HG03196 (cell line): ENCODE measurements around the gene ACVR1.
"Not testable (repeated sequence)": the region's sequence is repeated elsewhere in the genome, so short reads cannot be mapped to it uniquely, and the experiment has no call there.

Experiments used
- ATAC-seq: cut with Tn5 transposase; IDR thresholded peaks from one replicate; pipeline ENCODE4 v1.9.1; 2021; ENCODE audit not compliant: unreplicated experiment

The ACVR1 gene

DNA sequence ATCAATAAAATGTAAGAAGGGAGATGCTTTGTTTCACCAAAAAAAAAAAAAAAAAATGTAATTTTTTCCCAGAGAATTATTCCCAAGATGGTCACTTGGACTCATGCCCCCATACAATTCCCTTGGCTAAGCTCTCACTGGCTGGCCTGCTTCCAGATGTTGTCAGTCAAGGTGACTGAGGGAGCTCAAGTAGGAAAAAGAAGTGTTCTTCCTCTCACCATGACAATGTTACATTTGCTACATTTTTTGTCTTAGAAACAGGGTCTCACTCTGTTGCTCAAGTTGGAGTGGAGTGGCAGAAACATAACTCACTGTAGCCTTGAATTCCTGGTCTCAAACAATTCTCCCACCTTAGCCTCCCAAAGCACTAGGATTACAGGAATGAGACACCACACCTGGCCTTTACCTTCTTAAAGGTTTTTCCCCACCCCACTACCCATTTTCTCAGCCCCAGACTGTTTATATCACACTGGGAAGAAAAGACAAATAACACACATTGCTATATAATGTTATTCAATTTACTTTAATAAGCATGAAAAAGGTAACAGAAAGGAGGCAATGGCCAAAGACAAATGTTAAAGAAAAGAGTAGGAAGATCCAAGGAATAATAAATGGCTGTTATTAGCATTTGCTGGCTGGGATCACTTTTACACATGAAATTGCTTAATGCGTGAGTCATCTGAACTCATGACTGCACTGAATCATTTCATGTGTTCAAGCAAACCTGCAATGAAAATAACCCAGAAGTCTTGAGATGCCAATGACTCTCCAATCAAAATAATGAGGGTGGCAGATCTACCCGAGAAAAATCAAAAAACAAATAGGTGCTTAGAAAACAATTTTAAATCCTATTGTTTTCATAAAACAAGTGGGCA, 45.2 kb downstream of the ACVR1 start:
- no peak for ATAC-seq

GRCh38 chr2:157830266-157830665, 45.9 kb downstream of the ACVR1 start:
- ATAC-seq: no peak

GRCh38 chr2:157827377-157827776, 48.8 kb downstream of the ACVR1 start:
- ATAC-seq: no peak

DNA sequence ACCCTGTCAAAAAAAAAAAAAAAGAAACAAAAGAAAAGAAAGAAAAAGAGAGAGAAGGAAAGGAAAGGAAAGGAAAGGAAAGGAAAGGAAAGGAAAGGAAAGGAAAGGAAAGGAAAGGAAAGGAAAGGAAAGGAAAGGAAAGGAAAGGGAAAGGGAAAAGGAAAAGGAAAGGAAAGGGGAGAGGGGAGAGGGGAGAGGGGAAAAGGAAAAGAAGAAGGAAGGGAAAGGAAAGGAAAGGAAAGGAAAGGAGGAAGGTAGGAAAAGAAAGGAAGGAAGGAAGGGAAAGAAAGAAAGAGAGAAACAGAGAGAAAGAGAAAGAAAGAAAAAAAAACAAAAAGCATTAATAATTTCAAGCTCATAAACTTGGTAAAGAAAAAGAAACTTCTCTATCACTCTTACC, 49.5 kb downstream of the ACVR1 start:
- ATAC-seq: not testable (repeated sequence)

- no peak for ATAC-seq
Observed at GRCh38 chr2:157825885-157826284, 50.2 kb downstream of the ACVR1 start.

GRCh38 chr2:157822993-157823392, 53.1 kb downstream of the ACVR1 start:
- no peak for ATAC-seq

DNA sequence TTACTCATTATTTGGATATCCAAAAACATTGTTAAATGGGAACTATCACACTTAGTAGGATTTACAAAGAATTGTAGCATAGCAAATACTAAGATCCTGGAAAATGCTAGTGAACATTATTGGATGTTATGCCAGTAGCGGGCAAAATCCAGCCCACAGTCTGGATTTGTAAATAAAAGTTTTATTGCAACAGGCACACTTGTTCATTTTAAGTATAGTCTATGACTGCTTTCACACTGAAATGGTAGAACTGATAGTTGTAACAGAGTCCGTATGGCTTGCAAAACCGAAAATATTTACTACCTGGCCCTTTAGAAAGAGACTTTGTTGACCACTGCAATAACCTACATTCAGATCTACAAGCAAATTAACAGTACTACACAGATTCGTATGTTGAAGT, 53.6 kb downstream of the ACVR1 start:
- ATAC-seq: no peak

DNA sequence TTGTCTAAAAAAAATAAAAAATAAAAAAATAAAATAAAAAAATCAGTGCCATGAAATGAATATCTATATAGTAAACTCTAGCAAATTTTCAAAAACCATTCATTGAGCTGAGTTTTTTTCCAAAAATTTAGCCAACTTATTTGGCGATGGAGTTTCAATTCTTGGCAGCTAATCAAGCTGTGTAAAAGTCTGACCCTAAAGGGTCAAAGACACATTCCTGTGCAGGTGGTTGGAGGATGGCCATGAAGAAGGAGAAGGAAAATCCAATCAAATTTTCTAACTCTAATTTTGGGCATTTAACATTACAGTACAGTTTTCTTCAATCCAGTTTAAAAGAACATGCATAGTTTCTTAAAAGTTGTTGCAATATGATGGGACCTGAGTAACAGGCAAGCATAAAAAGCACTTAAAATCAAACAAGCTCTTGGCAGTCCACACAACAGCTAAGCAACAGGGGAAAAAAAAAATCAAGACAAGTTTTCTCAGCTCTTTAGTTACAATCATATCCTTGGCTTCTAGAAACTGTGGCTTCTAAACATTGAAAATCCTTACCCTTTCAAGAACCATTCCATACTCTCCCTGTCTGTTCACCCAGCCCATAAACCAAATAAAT, 54.5 kb downstream of the ACVR1 start:
- no peak for ATAC-seq

DNA sequence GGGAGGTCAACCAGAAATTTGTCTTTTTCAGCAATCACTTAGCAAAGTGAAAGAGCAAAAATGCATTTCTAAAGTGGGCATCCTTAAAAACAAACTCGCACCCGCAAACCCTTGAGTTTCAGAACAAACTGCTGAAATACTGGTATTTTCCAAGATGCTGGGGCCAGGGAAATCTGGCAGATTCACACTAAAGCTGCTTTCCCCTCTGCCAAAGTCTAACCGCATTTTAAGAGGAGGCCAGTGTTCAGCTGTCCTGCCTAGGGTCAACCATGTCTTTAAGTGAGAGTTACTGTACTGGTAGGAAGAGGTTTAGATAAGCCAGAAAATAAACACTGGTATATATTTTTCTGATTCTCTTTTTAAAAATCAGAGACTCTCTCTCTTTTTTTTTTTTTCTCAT, 55.9 kb downstream of the ACVR1 start:
- ATAC-seq: no peak

DNA sequence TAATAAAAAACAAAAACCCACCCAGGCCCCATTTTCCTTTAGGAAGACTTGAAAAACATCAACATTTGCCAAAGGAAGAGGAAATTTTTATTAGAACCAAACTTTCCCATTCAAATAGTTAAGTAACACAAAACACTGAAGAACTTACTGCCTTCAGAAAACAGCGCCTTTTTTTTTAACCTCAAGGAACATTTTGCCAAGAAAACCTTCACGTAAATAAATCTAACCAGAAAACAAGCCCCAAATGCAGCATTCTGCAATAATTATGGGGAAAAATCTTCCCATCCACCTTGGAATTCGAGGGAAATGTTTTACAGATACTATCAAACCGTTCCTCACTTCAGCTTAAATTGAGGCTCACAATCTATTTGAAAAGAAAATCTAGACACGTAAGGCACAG, 56.4 kb downstream of the ACVR1 start:
- no peak for ATAC-seq

- ATAC-seq: no peak
Observed at GRCh38 chr2:157818227-157818626, 57.9 kb downstream of the ACVR1 start.

- ATAC-seq: no peak
Observed at GRCh38 chr2:157815421-157815820, 60.7 kb downstream of the ACVR1 start.

DNA sequence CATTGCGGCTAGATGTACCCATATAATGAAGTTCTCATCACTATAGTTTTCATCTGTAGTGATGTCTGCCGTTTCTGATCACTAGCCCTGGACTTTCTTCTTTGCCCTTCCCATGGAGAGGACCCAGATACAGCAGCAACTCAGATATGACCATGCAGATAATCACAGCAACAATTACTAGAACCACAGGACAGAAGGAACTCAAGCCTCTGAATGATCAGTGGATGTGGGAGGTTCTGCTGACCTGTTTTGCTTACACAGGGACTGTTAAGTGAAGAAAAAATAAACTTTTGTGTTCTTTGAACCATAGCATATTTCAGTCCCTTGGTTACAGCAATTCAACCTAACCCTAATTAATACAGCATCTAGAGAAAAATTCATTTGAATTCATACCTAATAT, 62.7 kb downstream of the ACVR1 start:
- no peak for ATAC-seq

DNA sequence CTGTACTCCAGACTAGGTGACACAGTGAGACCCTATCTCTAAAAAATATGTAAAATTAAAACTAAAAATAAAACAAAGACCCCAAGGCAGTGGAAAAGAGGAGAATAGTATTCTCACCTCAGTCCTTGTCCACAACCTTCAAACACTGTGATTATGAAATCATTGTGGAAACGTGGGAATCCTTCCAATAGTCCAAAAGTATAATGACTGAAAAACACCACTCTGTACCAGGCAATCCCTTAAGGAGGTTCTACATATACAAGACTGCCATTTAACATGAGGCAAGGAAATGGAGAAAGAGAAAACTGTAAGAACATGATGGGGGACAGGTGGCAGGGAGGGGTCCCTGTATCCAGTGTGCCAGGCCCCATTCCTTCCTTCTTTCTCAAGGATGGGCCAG, 66.1 kb downstream of the ACVR1 start:
- no peak for ATAC-seq

DNA sequence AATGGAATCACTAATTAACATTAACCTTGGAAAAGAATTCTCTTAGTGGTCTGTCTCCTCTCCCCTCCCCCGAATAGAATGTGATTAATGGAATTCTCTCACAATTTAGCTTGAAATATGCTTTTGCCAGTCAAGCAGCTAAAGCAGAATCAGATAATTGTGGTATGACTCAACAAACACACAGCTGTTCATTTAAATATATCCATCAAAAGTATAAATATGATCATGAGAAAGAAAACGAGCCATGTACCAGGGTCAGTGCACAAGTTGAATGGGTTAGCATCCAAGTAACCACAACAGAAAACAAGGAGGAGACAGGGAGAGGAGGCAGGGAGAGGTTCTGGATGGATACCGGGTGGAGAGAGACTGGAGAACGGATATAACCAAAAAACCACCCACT, 66.9 kb downstream of the ACVR1 start:
- ATAC-seq: no peak

- ATAC-seq: no peak
Observed at GRCh38 chr2:157808421-157808820, 67.7 kb downstream of the ACVR1 start.

- ATAC-seq: no peak
Observed at GRCh38 chr2:157806426-157807077, 69.6 kb downstream of the ACVR1 start.

DNA sequence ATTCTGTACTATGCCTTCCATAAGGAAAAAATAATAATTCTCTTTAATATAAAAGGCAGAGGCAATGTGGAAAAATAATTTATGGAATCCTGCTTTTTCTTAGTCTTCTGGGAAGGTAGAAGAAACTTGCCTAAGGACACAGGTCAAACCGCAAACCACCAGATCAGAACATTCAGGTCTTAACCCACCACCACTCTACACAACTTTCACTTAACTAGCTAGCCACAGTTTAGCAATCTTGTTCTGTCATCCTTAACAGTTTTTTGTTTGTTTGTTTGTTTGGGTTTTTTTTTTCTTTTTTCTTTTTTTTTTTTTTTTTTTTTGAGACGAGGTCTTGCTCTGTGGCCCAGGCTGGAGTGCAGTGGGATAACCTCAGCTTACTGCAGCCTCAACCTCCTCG, 70.6 kb downstream of the ACVR1 start:
- ATAC-seq: no peak

- ATAC-seq: no peak
Observed at GRCh38 chr2:157804355-157804754, 71.8 kb downstream of the ACVR1 start.

- no peak for ATAC-seq
Observed at GRCh38 chr2:157803952-157804351, 72.2 kb downstream of the ACVR1 start.

GRCh38 chr2:157803476-157803875, 72.7 kb downstream of the ACVR1 start:
- no peak for ATAC-seq

DNA sequence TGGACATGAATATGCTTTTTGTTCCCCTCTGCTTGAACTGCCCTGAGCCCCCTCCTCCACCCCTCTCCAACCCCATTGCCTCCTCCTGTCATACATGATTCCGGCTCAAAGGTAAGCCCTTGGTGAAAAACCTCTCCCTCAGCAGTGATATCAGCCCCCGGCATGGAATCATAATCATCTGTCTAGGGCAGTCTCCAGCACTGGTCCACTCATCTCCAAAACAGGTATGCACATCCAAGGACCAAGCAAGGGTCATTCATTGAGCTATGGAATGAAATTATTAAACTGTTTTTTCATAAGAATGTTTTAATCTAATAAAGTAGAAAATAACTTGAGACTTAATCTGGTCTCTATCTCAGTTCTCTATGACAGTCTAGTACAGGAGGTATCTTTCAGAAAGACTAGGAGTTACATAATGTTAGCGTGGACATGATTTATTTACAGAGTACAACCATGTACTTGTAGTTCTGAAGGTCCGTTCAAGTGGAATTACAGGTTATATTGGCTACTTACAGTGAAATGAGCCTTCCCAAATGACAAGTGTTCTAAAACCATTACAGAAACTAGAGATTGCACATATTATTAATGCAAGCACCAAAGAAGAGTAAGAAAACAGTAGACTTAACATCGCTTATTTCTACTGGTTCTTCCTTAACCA, 75.2 kb downstream of the ACVR1 start:
- ATAC-seq: no peak
